Activated CD8-positive, alpha-beta memory T cell treated with anti-CD3 and anti-CD28 coated beads, Interleukin-2, amount 50 U/mL, for 48 hours (primary cell): ENCODE data around the gene ANKRD33.

Experiments
- DNase-seq: peaks from one replicate; pipeline ENCODE4 v3.0.0-alpha.2; 2020

The ANKRD33 gene

DNA sequence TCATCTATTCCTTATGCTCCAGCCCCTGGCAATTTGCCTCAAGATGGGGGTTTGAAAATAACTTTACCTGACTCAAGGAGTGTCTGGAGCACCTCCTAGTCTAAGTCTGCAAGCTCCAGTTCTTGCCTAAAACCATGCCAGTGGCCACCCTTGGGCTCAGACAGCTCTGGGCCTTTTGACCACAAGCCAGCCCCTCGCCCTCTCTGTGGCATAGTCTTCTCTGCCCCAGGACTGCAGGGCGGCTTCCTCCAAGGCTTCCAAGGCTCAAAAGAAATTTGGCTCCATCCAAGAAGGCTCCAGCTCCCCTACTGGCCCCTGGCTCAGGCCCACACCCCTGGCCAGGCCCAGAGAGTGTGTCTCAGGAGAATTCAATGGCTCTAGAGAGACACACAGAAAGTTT lies 34.2 kb downstream of the ANKRD33 start:
- no peak for DNase-seq

DNA sequence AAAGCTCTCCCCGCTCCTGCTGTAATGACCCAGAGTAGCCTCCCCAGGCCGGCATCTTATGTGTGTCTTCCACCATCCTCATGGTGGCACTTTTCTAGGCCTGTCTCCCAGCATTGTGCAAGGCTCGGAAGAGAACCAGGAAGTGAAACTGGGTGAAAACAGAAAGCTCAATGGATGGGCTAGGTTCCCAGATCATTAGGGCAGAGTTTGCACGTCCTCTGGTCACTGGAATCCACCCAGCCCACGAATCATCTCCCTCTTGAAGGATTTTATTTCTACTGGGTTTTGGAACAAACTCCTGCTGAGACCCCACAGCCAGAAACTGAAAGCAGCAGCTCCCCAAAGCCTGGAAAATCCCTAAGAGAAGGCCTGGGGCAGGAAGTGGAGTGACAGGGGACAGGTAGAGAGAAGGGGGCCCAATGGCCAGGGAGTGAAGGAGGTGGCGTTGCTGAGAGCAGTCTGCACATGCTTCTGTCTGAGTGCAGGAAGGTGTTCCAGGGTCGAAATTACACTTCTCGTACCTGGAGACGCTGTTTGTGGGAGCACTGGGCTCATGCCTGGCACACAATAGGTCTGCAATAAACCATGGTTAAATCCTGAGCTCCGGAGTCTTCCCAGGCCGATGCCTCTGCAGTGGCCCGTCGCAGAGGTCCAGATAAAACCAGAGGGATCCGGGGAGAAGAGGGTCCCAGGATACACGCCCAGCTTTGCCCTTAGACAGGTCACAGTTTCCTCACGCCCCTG lies 35.0 kb downstream of the ANKRD33 start:
- DNase-seq: no peak

DNA sequence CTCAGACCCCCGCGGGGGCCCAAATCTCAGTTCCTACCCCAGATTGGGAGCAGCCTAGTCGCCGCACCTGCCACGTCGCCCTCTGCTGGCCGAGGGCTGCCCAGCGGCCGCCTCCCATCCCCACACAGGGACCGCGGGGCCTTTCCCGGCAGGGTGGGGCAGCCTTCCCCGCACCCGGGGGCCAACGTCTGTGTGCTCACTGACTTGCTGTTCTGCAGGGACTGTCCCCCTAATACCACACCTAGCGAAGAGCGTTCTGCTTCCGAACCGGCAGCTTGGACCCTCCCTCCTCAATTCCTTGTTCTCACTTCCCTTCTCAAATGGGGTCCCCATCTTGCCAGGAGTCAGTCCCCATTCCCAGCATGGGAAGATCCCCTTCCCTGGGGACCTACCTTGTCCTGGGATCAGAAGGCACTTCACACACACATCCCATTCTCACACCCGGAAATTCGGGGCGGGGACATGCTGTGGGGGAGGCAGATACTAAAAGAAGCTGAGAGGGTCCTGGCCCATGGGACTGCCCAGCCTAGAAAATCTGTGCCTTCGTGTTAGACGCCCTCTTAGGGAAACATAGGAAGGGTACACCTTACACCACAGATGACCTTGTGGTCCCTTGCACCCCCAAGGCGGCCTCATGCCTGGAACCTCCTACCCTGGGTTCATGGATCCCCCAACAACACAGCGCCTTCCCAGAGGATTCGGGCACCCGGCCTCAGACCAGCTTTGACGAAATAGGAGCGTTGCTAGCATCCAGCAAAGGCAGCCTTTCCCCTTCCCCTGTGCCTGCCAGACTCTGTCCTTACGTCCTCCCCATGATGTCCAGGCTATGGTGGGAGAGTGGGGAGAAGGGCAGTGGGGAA lies 35.8 kb downstream of the ANKRD33 start:
- peak; percentile 86 for DNase-seq

DNA sequence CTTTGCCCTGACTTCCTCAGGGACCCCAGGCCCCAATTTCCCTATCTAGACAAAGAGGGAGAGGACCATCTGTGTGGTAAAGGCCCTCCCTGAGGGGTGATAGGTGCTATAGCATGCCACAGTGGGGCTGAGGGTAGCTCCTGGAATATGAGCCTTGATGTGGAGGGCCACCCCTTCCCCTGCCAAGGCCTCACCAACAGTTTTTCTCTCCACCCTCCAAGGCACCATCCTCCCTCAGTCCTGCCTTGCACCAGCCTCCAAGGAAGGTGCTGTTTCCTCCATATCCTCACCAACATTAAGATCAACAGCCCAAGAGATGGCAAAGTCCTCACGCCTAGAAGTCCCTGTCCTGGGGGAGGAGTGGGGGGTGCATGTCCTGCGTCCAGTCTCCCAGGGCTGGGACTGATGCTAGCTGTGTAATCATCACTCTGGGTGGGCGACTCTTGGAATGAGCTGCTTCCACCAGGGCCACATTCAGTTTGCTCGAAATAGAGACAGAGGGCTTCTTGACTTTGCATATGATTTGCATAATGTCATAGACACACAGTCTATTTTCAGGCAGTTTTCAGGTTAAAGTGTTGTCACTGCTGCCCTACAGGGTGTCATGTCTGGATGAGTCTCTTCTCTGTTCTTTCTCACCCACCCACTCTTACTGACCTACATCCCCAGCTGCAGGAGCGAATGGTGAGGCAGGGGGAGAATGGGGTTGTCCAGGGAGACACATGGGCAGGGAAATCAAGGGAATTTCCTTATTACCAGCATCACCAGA lies 36.8 kb downstream of the ANKRD33 start:
- no peak for DNase-seq

DNA sequence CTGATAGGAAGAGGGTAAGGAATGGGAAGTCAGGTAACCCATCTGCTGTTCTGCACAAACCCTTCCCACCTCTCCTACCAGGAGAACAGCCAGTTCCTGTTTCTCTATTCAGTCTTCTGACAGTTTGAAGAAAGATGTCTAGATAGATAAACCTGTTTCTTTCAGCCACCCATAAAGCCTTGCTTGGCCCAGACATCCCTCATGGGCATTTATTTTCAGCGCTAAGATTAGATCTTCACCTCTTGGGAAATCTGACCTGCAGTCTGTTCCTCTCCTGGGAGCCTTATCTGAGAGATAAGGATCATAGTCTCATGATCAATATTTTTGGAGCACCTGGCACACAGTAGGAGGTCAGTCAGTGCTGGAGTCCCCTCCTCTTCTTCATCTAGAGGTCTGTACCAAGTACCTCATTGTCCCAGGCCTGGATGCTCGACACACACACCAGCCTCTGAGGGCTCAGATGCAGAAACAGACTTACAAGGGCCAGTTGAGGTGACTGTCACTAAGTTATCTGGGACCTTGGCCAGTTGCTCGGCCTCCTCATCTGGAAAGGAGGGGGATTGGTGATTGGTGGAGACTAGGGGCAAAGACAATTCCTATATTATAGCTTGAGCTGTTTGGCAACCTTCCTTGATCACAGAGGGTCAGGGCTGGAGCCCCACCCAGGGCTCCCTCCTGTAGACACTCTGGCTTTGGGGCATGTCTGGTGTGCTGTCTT lies 37.6 kb downstream of the ANKRD33 start:
- no peak for DNase-seq

DNA sequence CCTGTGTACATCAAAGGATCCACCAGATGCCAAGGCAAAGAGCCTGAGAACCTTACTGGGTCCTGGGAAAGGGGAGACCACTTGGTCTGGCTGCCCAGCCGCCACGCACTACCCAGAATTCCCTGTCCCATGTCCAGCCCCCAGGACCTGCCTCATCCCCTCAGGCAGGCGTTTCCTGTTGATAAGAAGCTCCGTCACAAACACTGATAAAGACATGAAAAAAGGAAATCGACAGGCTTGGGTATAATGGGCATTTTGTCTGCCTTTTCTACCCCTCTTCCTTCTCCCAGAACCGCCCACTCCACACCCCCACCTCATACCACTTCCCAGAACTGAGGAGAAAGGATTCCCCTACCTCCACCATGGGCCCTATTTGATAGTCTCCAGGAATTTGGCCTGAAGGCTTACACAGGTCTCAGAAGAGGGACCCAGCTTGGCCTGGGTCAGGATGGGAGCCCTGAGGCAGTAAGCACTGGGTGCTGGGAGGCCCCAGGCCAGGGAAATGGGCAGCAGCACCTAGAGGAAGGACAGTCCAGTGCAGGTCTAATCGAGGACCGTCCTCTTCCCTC lies 38.2 kb downstream of the ANKRD33 start:
- no peak for DNase-seq

DNA sequence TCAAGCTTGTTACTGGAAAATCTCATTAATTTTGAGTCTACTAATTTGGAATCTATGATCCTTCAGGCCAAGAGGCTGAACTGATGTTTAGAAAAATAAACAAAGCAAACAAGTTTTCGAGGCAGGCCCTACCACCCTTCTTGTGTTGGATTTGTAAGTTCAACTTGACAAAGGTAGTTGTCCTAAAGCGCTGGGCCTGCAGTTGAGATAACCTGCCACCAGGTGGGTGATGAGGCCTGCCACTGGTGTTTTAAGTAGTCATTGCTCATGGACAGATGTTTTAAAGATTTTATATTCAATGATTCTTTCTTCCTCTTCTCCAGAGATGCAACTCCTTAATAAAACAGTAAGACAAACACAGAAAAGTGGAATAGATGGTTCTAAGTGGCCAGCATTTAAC lies 38.8 kb downstream of the ANKRD33 start:
- DNase-seq: peak; percentile 67

DNA sequence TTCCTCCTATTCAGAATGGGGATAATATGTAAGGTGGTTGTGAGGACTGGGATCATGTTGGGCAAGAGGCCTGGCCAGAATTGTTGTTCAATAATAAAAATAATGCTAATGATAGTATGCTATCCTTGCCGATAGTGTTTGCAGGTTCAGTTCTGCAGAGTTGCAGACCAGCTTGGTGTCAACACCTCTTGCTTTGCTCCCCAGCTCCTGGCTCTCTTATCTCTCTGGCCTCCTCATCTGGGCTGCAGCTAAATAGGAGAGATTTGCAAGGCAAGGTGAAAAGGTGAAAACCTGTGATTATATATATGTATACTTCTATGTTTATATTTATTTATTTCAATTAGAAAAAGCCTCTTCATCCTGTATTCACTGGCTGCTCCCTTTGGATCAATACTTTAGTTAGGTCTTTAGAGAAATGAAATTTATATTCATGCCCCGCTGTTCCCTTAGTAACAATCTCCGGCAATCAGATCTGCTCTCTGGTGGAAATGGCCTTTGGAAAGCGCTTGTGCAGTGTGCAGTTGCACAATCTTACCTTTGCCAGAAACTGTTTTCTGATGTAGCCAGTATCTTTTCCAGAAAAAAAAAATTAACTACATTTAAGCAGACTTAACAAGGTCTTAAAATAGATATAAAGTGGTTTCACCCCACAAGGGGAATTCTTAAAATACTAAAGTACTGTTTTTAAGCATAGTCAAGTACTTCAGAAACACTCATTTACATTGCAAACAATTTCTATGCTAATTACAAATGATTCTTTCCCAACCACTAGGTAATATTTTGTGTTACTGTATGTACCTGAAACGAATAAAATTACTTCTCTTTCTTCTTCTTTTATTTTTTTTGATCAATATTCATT lies 44.5 kb downstream of the ANKRD33 start:
- DNase-seq: no peak

DNA sequence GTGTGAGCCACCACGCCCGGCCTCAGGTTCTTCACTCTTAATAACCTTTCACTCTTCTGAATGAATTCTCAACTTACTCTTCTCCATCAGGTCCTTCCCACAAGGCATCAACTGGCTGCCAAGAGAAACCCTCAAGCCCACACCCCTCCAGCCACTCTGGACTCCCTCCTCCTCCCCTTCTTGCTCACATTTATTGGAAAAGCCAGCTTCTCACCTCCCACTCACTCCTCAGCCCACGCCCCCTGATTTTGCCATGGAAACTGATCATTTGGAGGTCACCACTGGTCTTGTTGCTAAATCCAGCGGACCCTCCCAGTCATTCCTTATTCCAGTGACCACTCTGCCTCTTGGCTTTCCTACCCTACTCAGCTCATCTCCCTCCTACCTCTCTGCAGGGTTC lies 46.2 kb downstream of the ANKRD33 start:
- no peak for DNase-seq

DNA sequence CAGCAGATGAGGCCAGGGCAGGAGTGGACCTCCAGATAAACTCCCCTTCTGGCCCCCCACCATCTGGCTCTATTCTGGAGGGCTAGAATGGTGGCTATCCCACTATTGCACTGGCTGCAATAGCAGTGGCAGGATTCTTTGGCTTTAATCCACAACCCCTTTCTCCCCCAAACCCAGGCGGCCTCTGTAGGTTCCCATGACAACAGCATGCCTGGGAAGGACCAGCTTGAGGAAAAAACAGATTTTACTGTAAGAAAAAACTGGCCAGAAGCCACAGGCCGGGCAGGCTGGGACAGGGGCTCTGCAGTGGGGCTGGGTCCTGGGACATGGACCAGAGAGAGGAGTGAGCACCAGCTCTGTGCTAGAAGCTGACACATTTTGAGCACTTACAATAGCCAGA lies 50.0 kb downstream of the ANKRD33 start:
- DNase-seq: no peak

DNA sequence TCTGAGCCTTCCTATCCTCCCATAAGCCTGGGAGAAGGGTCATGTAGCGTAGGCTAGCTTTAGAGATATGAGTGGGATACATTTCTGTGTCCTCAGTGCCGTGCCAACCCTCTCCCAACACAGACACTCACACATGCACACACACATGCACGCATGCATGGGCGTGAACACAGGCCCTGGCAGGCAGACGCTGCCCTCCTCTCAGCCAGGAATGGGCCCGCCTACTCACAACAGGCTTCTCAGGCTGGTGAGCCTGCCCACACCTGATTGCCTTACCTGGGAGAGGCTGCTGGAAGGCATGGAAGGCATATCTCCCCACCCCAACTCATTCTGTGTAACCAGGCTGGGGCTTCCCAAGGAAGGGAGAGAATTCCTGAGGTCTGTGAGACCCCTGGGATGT lies 50.8 kb downstream of the ANKRD33 start:
- DNase-seq: peak; percentile 22

DNA sequence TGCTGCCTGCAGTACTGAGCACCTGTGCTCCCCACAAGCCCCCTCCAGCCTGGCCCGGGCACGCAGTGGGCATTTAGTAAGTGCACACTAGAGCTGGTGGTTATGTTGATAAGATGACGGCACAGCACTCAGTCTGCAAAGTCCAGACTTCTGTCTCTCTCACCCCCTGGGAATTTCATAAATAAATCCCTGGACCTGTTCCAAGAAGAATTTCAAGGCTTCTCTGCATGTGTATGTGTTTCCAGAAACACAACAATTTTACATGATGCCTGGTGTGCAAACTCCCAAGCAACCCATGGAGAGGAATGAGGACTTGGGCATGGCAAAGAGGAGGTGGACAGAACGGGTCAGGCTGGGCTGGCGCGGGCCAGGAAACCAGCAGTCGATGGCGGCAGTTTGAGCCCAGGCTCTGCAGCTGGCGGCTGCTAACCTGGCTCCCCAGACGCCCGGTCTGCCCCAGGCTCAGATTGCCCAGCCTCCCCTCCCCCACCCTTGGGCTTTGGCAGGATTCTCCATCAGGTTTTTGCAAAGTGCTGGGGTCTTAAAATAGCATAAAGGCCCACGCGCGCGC lies 53.2 kb downstream of the ANKRD33 start:
- DNase-seq: no peak
